ENCODE results near the gene GABRA6.
"Not testable (repeated sequence)": the region's sequence is repeated elsewhere in the genome, so short reads cannot be mapped to it uniquely, and the experiment has no call there.

The GABRA6 gene

DNA sequence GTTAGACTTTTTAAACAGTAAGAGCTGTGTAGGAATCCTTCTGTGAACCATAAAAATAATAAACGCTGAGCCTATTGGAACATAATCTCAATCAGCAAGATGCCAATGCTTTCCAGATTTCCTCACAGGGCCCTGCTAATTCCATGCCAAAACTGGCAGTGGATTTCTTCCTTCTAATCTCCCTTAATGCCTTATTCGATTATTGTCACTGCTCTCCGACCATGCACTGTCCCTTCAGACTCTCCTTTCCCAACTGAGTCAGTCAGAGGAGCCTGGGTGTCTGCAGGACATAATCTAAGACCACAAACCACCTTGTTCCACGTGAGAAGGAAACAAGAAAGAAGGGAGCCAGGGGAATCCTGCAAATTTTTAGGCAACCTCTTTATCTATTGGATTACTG is at the start of gene GABRA6:
TSS of gene GABRA6 (plus strand) at position 261 of the 400 bp plus-strand sequence. CDS start 269 bp downstream, outside the sequence.
- Histone ChIP-seq H3K27me3 (replicated peaks; ENCODE audit: control insufficient read depth, insufficient read depth, low read length) (no peaks in the 10 kb centered on the region), H3K36me3 (ENCODE audit: control insufficient read depth, insufficient read depth, low read length) (no peaks in the 10 kb centered on the region), H3K4me3 (replicated peaks; ENCODE audit: low read depth, low read length) (no peak within 1 kb of the TSS)
- DNase-seq (ENCODE audit: extremely low read depth, insufficient read length), result no peak
- TF ChIP-seq CTCF (IDR thresholded peaks at IDR 0.05; ENCODE audit: insufficient read depth, low read length, poor library complexity, severe bottlenecking), result no peak

GRCh38 chr5:161637591-161637990 is 47.9 kb upstream of the GABRA6 start:
- no peaks in the 10 kb centered on the region for H3K36me3 ChIP-seq (ENCODE audit: control insufficient read depth, insufficient read depth, low read length)
- no peaks in the 10 kb centered on the region for H3K27me3 ChIP-seq (replicated peaks; ENCODE audit: control insufficient read depth, insufficient read depth, low read length)
- no peak overlapping the region for H3K4me3 ChIP-seq (replicated peaks; ENCODE audit: low read depth, low read length)
- DNase-seq (ENCODE audit: extremely low read depth, insufficient read length), result no peak
- TF ChIP-seq CTCF (IDR thresholded peaks at IDR 0.05; ENCODE audit: insufficient read depth, low read length, poor library complexity, severe bottlenecking), result no peak

GRCh38 chr5:161641444-161641843 is 44.1 kb upstream of the GABRA6 start:
- TF ChIP-seq CTCF (IDR thresholded peaks at IDR 0.05; ENCODE audit: insufficient read depth, low read length, poor library complexity, severe bottlenecking), result no peak
- H3K4me3 ChIP-seq (replicated peaks; ENCODE audit: low read depth, low read length), result no peak overlapping the region
- DNase-seq (ENCODE audit: extremely low read depth, insufficient read length), result no peak
- H3K36me3 ChIP-seq (ENCODE audit: control insufficient read depth, insufficient read depth, low read length), result no peaks in the 10 kb centered on the region
- no peaks in the 10 kb centered on the region for H3K27me3 ChIP-seq (replicated peaks; ENCODE audit: control insufficient read depth, insufficient read depth, low read length)

GRCh38 chr5:161645264-161645663 is 40.3 kb upstream of the GABRA6 start:
- H3K27me3 ChIP-seq (replicated peaks; ENCODE audit: control insufficient read depth, insufficient read depth, low read length), result no peaks in the 10 kb centered on the region
- no peaks in the 10 kb centered on the region for H3K36me3 ChIP-seq (ENCODE audit: control insufficient read depth, insufficient read depth, low read length)
- no peak for TF ChIP-seq CTCF (IDR thresholded peaks at IDR 0.05; ENCODE audit: insufficient read depth, low read length, poor library complexity, severe bottlenecking)
- no peak overlapping the region for H3K4me3 ChIP-seq (replicated peaks; ENCODE audit: low read depth, low read length)
- DNase-seq (ENCODE audit: extremely low read depth, insufficient read length), result no peak

GRCh38 chr5:161651926-161652325 is 33.6 kb upstream of the GABRA6 start:
- H3K4me3 ChIP-seq (replicated peaks; ENCODE audit: low read depth, low read length); DNase-seq (ENCODE audit: extremely low read depth, insufficient read length); H3K36me3 ChIP-seq (ENCODE audit: control insufficient read depth, insufficient read depth, low read length); H3K27me3 ChIP-seq (replicated peaks; ENCODE audit: control insufficient read depth, insufficient read depth, low read length): not testable (repeated sequence)

GRCh38 chr5:161660806-161661205 is 24.7 kb upstream of the GABRA6 start:
- DNase-seq (ENCODE audit: extremely low read depth, insufficient read length), result no peak
- H3K27me3 ChIP-seq (replicated peaks; ENCODE audit: control insufficient read depth, insufficient read depth, low read length), result no peaks in the 10 kb centered on the region
- H3K36me3 ChIP-seq (ENCODE audit: control insufficient read depth, insufficient read depth, low read length), result no peaks in the 10 kb centered on the region
- no peak for TF ChIP-seq CTCF (IDR thresholded peaks at IDR 0.05; ENCODE audit: insufficient read depth, low read length, poor library complexity, severe bottlenecking)
- no peak overlapping the region for H3K4me3 ChIP-seq (replicated peaks; ENCODE audit: low read depth, low read length)

Data from GM06990 (cell line).